ENCODE results near the gene ARSB.
"Not testable (repeated sequence)": the region's sequence is repeated elsewhere in the genome, so short reads cannot be mapped to it uniquely, and the experiment has no call there.

The ARSB gene

GRCh38 chr5:78903353-78903752, 81.8 kb downstream of the ARSB start:
- DNase-seq (ENCODE audit: low read depth in 2 of 2) = no peak

GRCh38 chr5:78899922-78900362, 85.2 kb downstream of the ARSB start:
- no peak for DNase-seq (ENCODE audit: low read depth in 2 of 2)

DNA sequence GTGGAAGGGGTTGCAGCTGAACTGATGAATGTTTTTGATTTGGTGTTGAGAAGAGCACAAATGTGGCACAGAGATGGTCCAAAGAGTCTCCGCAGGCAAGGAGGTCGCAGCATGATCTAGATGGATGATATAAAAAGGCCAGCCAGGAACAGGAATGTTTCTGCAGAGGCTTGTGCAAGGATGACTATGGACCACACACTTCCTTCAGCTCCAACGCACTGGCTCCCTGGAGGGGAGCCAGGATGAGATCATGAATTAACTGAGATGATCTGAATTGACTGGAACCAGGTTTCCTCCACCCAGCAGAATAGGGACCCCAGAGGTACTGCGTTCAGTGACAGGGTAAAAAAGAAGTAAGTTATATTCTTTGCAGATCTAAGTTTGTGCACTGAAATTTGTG, 89.0 kb downstream of the ARSB start:
- DNase-seq (ENCODE audit: low read depth in 2 of 2) = no peak

DNA sequence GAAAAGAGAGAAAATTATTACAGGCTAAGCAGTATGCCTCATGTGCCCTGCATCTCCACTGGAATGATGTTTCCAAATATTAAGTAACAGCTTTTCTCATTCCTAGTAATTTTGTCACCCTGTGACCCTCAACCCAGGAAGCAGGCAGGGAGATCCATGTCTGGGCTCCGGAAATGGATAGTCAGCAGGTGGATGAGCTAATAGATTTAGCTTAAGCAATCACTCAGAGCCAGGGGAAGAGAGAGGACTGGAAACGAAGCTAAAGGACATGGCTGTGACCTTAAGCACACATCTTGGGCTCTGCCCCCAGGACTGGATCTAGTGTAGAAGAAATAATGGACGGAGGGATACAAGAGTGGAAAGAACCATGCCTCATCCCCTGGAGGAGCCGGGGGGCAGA, 89.5 kb downstream of the ARSB start:
- no peak for DNase-seq (ENCODE audit: low read depth in 2 of 2)

- no peak for DNase-seq (ENCODE audit: low read depth in 2 of 2)
Measured at GRCh38 chr5:78893940-78894677, 91.0 kb downstream of the ARSB start.

DNA sequence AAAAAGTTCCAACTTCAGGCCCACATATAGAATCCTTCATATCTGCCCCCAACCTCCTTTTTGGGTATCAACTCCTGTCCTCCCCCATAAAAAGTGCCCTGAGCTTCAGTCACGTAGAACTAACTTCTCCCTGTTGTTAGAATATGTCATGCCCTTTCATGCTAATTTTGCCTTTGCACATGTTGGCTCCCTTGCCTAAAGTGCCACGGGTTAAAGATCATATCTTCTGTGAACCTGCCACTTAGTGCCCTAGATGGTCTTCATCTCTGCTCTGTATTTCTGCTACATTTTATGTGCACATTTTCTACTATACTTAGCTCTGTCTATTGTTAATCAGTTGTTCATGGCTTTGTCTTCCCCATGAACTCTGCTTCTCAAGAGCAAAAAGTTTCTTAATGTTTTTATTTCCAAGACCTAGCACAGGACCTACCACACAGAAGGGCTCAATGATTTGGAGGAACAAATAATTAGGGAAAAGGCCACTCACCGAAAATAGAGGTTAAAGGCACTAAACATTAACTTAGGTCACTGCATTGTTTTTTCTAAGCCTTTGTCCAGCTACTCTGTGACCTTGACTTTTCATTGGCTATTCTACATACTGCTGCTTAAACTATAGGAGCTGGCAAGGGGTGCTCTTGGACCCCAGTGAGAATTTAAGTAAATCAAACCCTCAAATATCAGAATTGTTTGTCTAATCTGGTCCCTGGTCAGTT, 94.3 kb downstream of the ARSB start:
- no peak for DNase-seq (ENCODE audit: low read depth in 2 of 2)

DNA sequence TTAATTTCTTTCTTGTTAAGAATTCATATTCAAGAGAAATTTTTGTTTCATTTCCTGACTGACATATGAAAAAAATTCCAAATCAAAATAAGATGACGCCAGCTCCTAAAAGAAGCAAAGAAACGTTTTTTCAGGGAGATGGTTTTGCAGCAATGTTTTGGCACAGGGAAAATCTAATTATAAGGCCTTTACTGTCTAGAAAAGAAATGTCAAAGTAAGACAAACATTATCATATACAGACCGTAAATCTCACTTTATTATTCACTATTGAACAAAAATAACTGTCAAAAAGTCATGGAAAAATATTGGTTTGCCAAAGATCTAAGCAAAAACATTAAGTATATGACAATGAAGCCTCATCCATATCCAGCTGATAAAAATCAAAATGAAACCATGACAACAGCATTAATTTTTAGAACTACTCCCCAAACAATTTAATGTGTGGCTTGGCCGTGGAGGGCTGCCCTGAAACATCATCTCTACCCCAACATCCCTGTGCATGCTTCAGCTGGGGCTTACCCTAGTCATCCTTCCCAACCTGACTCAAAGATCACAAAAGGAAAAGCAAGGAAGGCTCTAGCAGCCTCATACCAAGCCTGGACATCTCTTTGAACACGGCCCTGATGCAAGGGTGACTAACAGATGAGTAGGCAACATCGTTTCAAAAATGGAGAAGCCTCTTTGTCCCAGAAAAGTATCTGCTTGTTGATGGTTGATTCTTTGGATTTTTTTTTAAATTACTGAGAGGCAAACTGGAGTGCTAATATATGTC, 95.6 kb downstream of the ARSB start:
- no peak for DNase-seq (ENCODE audit: low read depth in 2 of 2)

DNA sequence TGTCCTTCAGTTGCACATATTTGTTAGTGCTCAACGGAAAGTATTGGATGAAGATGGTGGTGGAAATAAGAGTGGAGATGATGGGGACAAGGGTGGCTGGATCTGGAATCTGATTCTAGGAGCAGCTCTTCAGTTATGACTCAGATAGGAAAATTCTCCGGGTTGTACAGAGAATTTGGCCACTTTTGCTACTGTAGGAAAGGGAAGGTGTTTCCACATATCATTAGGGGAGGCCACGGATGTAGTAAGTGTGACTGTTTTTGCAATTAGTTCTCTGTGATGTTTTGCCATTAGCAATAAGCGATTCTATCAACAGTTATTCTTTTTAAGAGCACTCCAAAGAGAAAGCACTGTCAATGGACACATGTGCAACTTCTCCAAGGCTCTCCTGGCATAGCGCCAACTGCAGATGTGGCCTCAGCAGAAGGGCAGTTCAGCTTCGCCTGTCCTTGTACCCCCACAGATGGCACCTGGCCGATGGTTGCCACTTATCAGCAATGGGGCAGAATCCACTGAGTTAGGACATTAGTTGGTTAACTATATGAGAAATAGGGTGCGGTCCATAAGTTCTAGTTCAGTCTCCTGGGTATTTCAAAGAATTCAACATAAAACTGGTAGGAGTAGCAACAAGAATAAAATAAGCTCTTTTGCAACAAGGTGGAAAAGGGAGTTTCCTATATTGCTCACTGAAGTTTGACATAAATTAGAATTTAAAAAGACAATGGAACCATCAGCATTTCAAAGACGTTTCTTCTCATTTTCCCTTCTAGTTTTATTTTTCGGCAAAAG, 96.3 kb downstream of the ARSB start:
- DNase-seq (ENCODE audit: low read depth in 2 of 2) = no peak

GRCh38 chr5:78887384-78888118, 97.6 kb downstream of the ARSB start:
- no peak for DNase-seq (ENCODE audit: low read depth in 2 of 2)

- DNase-seq (ENCODE audit: low read depth in 2 of 2) = no peak
Measured at GRCh38 chr5:78886341-78887230, 98.5 kb downstream of the ARSB start.

DNA sequence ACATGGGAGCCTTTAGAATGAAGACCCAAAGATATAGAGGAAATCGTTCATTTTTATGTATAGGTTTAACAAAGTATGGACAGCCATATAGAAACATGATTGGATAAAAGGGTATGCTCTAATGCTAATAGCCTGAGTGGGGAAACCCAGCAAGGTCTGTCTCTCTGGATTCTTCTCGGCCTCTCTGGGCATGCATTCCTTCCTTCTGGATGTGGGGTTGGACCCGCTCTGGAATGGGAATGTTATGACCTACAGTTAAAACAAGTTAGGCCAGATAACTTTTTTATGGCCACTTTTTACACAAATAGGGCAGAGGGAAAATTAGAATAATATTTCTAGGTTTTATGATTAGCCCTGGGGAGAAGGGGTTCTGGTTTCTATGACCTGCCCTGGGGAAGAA, 103.2 kb downstream of the ARSB start:
- no peak for DNase-seq (ENCODE audit: low read depth in 2 of 2)

DNA sequence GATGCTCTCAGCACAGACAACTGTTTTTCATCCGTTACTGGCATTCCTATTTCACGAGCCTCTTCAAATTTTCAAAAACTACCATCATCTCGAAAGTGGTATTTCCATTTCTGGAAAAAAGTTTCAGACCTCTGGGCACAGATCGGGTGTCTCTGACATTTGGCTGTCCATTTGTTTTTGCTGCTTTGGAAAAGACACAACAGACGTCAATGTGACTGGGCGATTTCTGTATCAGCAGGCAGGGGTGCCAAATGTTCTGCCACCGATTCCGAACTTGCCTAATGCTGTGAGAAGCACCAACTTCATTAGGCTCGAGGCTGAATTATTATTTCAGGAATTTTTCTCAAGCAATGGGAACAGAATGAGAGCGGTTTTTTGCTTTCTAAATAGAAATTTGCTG, 105.6 kb downstream of the ARSB start:
- no peak for DNase-seq (ENCODE audit: low read depth in 2 of 2)

DNA sequence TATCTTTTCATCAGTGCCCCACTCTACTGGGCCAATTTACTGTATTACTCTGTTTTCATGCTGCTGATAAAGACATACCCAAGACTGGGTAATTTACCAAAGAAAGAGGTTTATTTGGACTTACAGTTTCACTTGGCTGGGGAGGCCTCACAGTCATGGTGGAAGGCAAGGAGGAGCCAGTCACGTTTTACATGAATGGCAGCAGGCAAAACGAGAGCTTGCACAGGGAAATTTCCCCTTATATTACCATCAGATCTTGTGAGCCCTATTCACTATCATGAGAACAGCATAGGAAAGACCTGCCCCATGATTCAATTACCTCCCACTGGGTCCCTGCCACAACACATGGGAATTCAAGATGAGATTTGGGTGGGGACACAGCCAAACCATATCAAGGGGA, 119.0 kb downstream of the ARSB start:
- not testable (repeated sequence) for DNase-seq (ENCODE audit: low read depth in 2 of 2)

DNA sequence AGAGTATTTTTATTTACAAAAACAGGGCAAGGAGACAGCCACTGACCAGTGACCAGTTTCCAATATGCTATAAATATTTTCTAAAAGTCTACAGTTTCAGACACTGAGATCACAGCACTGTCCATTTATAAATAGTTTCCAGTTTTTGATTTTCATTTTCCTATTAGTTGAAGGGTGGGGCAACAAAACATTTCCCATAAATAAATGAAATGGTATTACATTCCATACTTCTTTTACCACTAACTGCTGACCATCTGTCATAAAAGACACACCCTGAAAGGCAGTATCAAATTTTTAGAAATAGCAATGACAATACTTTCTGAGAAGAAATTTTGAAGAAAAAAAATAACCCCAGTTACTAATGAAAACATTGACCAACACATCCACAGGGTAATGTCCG, 126.7 kb downstream of the ARSB start:
- no peak for DNase-seq (ENCODE audit: low read depth in 2 of 2)

DNA sequence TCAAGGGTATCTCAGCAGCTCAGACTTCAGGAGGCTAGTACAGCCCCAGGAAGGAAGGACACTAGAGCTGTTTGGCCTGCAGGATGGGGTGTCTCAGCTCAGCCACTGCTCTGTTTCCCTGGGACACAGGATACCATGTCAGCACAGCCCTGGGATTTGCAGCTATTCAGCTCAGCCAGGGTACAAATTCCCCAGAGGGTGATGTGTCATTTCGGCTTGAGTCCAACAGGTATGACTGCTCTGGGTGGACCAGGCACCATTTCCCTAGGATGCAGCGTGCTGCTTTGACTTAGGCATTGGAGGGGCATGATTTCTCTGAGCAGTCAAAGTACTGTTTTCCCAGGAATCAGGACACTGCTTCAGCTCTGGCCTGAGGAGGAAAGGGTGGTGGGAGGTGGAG, 130.1 kb downstream of the ARSB start:
- no peak for DNase-seq (ENCODE audit: low read depth in 2 of 2)

- not testable (repeated sequence) for DNase-seq (ENCODE audit: low read depth in 2 of 2)
Measured at GRCh38 chr5:78851891-78852290, 133.2 kb downstream of the ARSB start.

DNA sequence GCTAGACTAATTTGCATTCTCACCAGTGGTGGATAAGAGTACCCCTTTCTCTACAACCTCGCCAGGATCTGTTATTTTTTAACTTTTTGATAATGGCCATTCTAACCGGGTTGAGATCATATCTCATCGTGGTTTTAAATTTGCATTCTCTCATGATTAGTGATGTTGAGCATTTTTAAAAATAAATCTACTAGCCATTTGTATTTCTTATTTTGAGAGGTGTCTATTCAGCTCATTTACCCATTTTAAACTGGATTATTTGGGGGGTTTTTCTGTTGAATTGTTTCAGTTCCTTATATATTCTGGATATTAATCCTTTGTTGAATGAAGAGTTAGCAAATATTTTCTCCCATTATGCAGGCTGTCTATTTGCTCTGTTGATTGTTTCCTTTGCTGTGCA, 139.6 kb downstream of the ARSB start:
- DNase-seq (ENCODE audit: low read depth in 2 of 2) = no peak

DNA sequence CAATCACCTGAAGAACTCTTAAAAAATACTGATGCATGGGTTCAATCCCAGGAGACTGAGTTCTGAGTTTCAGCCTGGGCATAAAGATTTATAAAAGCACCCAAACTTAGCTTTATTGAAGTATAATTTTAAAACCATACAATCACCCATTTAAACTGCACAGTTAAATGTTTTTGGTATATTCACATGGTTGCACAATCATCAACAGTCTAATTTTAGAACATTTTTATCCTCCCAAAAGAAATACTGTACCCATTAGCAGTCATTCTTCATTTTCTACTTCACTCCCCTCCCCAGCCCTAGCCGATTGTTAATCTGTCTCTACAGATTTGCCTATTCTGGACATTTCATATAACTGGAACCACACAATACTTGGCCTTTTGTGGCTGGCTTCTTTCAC, 141.7 kb downstream of the ARSB start:
- no peak for DNase-seq (ENCODE audit: low read depth in 2 of 2)

DNA sequence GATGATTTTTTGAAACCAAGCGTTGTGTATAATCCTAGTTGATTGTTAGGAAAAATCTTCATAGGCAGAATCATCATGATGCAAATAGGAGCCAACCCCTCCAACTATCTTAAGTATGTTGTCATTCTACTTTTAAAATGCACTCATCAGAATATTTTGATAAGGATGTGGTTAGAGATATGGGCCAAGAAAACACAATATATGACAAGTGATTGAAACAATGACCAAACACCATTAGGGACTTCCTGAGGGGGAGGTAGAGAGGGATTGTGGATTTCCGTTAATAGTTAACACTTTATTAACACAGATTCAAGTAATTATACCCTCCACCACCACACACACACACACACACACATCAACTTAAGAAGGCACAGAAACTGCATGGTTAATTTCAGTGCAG, 143.3 kb downstream of the ARSB start:
- DNase-seq (ENCODE audit: low read depth in 2 of 2) = no peak

GRCh38 chr5:78838753-78839152, 146.4 kb downstream of the ARSB start:
- no peak for DNase-seq (ENCODE audit: low read depth in 2 of 2)
